Tibial artery (tissue), 4 donors: ENCODE data around the gene XRCC4.

ENCODE experiments used
- DNase-seq, 2 donors: peaks; one replicate each; pipeline ENCODE4 v3.0.0-alpha.2; 2019
- H3K27ac ChIP-seq, 2 donors: fragments of 200-600 bp; sonication (generic) in 1 of 2; 1 replicate in 1 of 2; 2 replicates in 1 of 2; pipeline ENCODE4 v1.5.1; 2018 to 2019; ENCODE audit warnings: mild to moderate bottlenecking in 1 of 2
- H3K27me3 ChIP-seq, 2 donors: fragments of 200-600 bp; sonication (generic) in 1 of 2; one replicate each; pipeline versions ENCODE4 v1.5.1 to v1.6.0; 2016 to 2019
- H3K36me3 ChIP-seq, 3 donors: fragments of 200-600 bp; sonication (generic) in 2 of 3; one replicate each; pipeline ENCODE4 v1.5.1; 2016 to 2019; ENCODE audit warnings: mild to moderate bottlenecking in 2 of 3
- H3K4me1 ChIP-seq, 4 donors: fragments of 200-600 bp; sonication (generic) in 2 of 4; 1 replicate in 3 of 4; 2 replicates in 1 of 4; pipeline ENCODE4 v1.5.1; 2016 to 2019
- H3K4me3 ChIP-seq, 2 donors: fragments of 200-600 bp; sonication (generic) in 1 of 2; 1 replicate in 1 of 2; 2 replicates in 1 of 2; pipeline ENCODE4 v1.5.1; 2018 to 2019; ENCODE audit warnings: mild to moderate bottlenecking in 2 of 2
- H3K9me3 ChIP-seq, 3 donors: fragments of 200-600 bp; sonication (generic) in 1 of 3; one replicate each; pipeline ENCODE4 v1.5.1; 2016 to 2019
- intact Hi-C: fragments of 100-400 bp; cut with DNase I; formaldehyde crosslinking; loops from one replicate; pipeline ENCODE4 v1.15.0; 2023; ENCODE audit warnings: low total_unique reads
- TF ChIP-seq, protein P1 (sequence below), 2 experiments: fragments of 200-600 bp in 1 of 2; fragments of 450-650 bp in 1 of 2; IDR thresholded peaks; one replicate each; pipeline ENCODE4 v1.5.1; 2017 to 2019; ENCODE audit warnings: antibody characterized with exemption in 2 of 2, mild to moderate bottlenecking in 1 of 2, moderate library complexity in 1 of 2

Gene XRCC4

GRCh38 chr5:83277154-83277553 is 199.8 kb downstream of the XRCC4 start:
- no peak for DNase-seq
- TF ChIP-seq, protein P1, sequence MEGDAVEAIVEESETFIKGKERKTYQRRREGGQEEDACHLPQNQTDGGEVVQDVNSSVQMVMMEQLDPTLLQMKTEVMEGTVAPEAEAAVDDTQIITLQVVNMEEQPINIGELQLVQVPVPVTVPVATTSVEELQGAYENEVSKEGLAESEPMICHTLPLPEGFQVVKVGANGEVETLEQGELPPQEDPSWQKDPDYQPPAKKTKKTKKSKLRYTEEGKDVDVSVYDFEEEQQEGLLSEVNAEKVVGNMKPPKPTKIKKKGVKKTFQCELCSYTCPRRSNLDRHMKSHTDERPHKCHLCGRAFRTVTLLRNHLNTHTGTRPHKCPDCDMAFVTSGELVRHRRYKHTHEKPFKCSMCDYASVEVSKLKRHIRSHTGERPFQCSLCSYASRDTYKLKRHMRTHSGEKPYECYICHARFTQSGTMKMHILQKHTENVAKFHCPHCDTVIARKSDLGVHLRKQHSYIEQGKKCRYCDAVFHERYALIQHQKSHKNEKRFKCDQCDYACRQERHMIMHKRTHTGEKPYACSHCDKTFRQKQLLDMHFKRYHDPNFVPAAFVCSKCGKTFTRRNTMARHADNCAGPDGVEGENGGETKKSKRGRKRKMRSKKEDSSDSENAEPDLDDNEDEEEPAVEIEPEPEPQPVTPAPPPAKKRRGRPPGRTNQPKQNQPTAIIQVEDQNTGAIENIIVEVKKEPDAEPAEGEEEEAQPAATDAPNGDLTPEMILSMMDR (IDR thresholded peaks at IDR 0.05), result no peak
- no peaks in the 10 kb centered on the region for H3K27me3 ChIP-seq
- peaks cover 0 to 6% (median 0%) of the 10 kb centered on the region in 4 donors for H3K4me1 ChIP-seq
- H3K9me3 ChIP-seq, result no peaks in the 10 kb centered on the region
- H3K36me3 ChIP-seq, result no peaks in the 10 kb centered on the region
- H3K27ac ChIP-seq, result no peak overlapping the region
- H3K4me3 ChIP-seq, result no peak overlapping the region
- intact Hi-C loops, result no loop called here

GRCh38 chr5:83277953-83278352 is 200.6 kb downstream of the XRCC4 start:
- TF ChIP-seq, protein P1 (IDR thresholded peaks at IDR 0.05), result no peak
- H3K4me1 ChIP-seq, result peaks cover 0 to 6% (median 0%) of the 10 kb centered on the region in 4 donors
- no peaks in the 10 kb centered on the region for H3K36me3 ChIP-seq
- H3K9me3 ChIP-seq, result no peaks in the 10 kb centered on the region
- no peaks in the 10 kb centered on the region for H3K27me3 ChIP-seq
- no peak overlapping the region for H3K4me3 ChIP-seq
- no peak overlapping the region for H3K27ac ChIP-seq
- intact Hi-C loops, result no loop called here
- no peak for DNase-seq

DNA sequence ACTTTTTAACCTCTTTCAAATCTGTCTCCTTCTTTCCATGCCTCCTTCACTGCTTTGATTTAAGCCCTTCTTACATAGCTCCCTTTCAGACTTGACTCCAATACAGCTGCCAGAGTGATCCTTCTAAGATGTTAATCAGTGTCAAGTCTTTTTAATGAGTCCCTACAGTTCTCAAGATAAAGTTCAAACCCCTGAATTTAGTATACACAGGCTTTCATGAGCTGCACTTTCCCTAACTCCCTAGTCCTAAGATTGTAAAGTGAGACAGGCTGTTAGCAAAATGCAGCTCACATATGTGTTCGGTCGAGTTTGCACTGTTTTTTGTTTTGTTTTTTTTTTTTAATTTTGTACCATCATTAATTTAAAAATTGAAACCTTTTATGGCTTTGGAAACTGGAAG is 203.8 kb downstream of the XRCC4 start:
- Histone ChIP-seq H3K4me3 (no peak overlapping the region), H3K9me3 (no peaks in the 10 kb centered on the region), H3K27ac (no peak overlapping the region), H3K27me3 (no peaks in the 10 kb centered on the region), H3K36me3 (no peaks in the 10 kb centered on the region), H3K4me1 (peaks cover 0 to 6% (median 0%) of the 10 kb centered on the region in 4 donors)
- DNase-seq, result no peak
- intact Hi-C loops, result no loop called here
- TF ChIP-seq, protein P1 (IDR thresholded peaks at IDR 0.05), result no peak

GRCh38 chr5:83281658-83282057 is 204.3 kb downstream of the XRCC4 start:
- Histone ChIP-seq H3K36me3 (no peaks in the 10 kb centered on the region), H3K27me3 (no peaks in the 10 kb centered on the region), H3K27ac (no peak overlapping the region), H3K4me3 (no peak overlapping the region), H3K4me1 (peaks cover 0 to 6% (median 0%) of the 10 kb centered on the region in 4 donors), H3K9me3 (no peaks in the 10 kb centered on the region)
- DNase-seq, result no peak
- TF ChIP-seq, protein P1 (IDR thresholded peaks at IDR 0.05), result no peak
- intact Hi-C loops, result no loop called here

DNA sequence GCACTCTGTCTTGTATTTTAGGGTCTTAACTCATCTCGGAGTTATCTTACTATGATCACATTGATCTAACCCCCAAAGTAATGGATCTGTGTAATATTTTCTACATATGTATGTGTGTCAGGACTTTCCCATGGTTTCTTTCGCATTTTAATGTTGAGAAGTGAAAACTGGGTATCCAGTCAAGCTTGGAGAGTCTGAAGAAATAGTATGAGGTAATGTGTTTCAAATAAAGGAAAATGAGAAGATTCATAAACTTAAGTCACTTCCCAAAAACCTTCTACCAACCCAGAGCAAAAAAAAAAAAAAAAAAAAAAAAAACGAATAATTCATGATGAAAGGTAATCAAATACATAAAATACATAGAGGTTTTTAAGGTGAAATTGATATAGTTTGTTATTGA is 206.4 kb downstream of the XRCC4 start:
- intact Hi-C loops, result no loop called here
- Histone ChIP-seq H3K9me3 (no peaks in the 10 kb centered on the region), H3K27ac (no peak overlapping the region), H3K27me3 (no peaks in the 10 kb centered on the region), H3K4me1 (peaks cover 0 to 6% (median 0%) of the 10 kb centered on the region in 4 donors), H3K36me3 (no peaks in the 10 kb centered on the region), H3K4me3 (no peak overlapping the region)
- TF ChIP-seq, protein P1 (IDR thresholded peaks at IDR 0.05), result no peak
- DNase-seq, result no peak
